Measurements from ENCODE around the gene CHTF18. TPM values are rescaled to one million over a fixed set of nuclear protein-coding genes. Genes with fewer than 3 reads are reported as not detected.

The CHTF18 gene
- total and polyA plus RNA-seq, 2 donors (not counting 3 experiments of a cell fraction or from before 2014, with no cell fraction given) = 33.0 to 69.5 TPM

DNA sequence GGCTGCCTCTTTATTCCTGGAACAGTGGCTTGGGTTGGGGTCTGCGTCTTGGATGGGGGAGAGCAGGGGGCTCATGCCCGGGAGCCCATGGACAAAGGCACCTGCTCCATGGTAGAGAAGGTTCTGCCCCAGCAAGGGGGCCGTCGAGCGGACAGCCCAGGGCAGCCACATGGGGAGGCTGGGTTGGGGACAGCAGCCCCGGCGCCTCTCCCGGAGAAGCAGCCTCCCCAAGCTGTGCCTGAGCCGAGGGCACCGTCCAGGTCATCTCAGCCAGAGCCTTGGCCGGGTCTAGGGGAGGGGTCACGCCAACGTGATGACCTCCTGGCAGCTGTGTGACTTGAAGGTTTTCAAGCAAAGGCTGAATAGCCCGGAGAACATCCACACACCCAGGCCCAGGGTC lies 45.0 kb downstream of the CHTF18 start:
- TF ChIP-seq, protein P1, sequence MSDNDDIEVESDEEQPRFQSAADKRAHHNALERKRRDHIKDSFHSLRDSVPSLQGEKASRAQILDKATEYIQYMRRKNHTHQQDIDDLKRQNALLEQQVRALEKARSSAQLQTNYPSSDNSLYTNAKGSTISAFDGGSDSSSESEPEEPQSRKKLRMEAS (IDR thresholded peaks at IDR 0.05; ENCODE audit: insufficient read depth, insufficient read length) = no peak
- no peak for TF ChIP-seq JUN (IDR thresholded peaks at IDR 0.05; ENCODE audit: borderline replicate concordance, insufficient read depth, insufficient read length, low read depth)
- no peak for TF ChIP-seq POLR2AphosphoS5 (IDR thresholded peaks at IDR 0.05; ENCODE audit: insufficient read depth, low read depth, low read length)
- TF ChIP-seq POLR2A (IDR thresholded peaks at IDR 0.05; ENCODE audit: low read depth, low read length) = no peak
- TF ChIP-seq, protein P2, sequence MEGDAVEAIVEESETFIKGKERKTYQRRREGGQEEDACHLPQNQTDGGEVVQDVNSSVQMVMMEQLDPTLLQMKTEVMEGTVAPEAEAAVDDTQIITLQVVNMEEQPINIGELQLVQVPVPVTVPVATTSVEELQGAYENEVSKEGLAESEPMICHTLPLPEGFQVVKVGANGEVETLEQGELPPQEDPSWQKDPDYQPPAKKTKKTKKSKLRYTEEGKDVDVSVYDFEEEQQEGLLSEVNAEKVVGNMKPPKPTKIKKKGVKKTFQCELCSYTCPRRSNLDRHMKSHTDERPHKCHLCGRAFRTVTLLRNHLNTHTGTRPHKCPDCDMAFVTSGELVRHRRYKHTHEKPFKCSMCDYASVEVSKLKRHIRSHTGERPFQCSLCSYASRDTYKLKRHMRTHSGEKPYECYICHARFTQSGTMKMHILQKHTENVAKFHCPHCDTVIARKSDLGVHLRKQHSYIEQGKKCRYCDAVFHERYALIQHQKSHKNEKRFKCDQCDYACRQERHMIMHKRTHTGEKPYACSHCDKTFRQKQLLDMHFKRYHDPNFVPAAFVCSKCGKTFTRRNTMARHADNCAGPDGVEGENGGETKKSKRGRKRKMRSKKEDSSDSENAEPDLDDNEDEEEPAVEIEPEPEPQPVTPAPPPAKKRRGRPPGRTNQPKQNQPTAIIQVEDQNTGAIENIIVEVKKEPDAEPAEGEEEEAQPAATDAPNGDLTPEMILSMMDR (IDR thresholded peaks at IDR 0.05; ENCODE audit: extremely low read depth in 1 of 2, insufficient read depth in 1 of 2, low read depth in 1 of 2, low read length in 2 of 2) = no peak
- Histone ChIP-seq H3K36me3 (ENCODE audit: control insufficient read depth in 2 of 2, extremely low read depth in 1 of 2, insufficient read depth in 2 of 2, low read length in 2 of 2) (no peaks in the 10 kb centered on the region), H3K9ac (replicated peaks; ENCODE audit: extremely low read depth, insufficient read depth, low read length) (no peak overlapping the region), H3K4me2 (ENCODE audit: insufficient read depth, low read length) (no peak overlapping the region), H3K27me3 (ENCODE audit: control insufficient read depth in 2 of 2, insufficient read depth in 2 of 2, low read length in 2 of 2) (no peaks in the 10 kb centered on the region), H3K27ac (ENCODE audit: insufficient read depth, low read depth, low read length) (no peak overlapping the region), H3K9me1 (replicated peaks; ENCODE audit: control insufficient read depth, extremely low read depth, insufficient read depth, low read length) (no peaks in the 10 kb centered on the region), H3K4me1 (ENCODE audit: control insufficient read depth, extremely low read depth, insufficient read depth, low read length) (no peaks in the 10 kb centered on the region), H3K79me2 (ENCODE audit: control insufficient read depth, insufficient read depth, low read length) (no peaks in the 10 kb centered on the region), H3K9me3 (replicated peaks; ENCODE audit: control insufficient read depth, insufficient read depth, low read length) (no peaks in the 10 kb centered on the region), H4K20me1 (replicated peaks; ENCODE audit: control insufficient read depth, extremely low read depth, insufficient read depth, low read length) (no peaks in the 10 kb centered on the region), H2AFZ (ENCODE audit: low read depth, low read length) (no peak overlapping the region), H3K4me3 (replicated peaks in 1 of 3; ENCODE audit: insufficient read depth in 1 of 3, low read depth in 1 of 3, low read length in 3 of 3) (no peak overlapping the region)
- POLR2A ChIA-PET = no interaction called here
- dilution Hi-C loops (cut with MboI; ENCODE audit: extremely low pct_ligation_motif_present, low sequenced_read_pairs) (no loop called here), intact Hi-C loops (cut with micrococcal nuclease) (no loop called here)
- no peak for DNase-seq (ENCODE audit: low read depth, low spot score)
- no TSS peak for BruUV-seq (replicated peaks)
- no peak for FAIRE-seq
- CTCF ChIA-PET = no interaction called here

DNA sequence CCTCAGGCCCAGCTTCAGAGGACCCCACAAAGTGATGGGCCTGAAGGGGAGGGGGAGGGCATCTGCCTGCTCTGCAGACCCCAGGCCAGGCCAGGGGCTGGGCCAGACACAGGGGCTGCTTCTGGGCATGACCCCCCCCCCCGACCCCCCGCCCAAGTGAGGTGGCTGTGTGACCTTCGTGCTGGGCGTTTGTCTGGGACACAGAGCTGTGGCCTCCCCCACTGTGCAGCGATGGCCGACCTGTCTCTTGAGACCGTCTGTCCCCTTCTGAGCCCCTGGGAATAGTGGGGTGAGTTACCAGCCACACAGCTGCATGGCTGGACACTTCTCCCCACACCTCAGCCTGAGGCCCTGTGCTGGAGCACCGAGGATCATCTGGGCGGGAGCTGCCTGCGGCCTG lies 47.0 kb downstream of the CHTF18 start:
- no peak overlapping the region for H2AFZ ChIP-seq (ENCODE audit: low read depth, low read length)
- DNase-seq (ENCODE audit: low read depth, low spot score) (no peak), FAIRE-seq (no peak)
- no peaks in the 10 kb centered on the region for H3K27me3 ChIP-seq (ENCODE audit: control insufficient read depth in 2 of 2, insufficient read depth in 2 of 2, low read length in 2 of 2)
- no peaks in the 10 kb centered on the region for H4K20me1 ChIP-seq (replicated peaks; ENCODE audit: control insufficient read depth, extremely low read depth, insufficient read depth, low read length)
- dilution Hi-C loops (cut with MboI; ENCODE audit: extremely low pct_ligation_motif_present, low sequenced_read_pairs) (no loop called here), intact Hi-C loops (cut with micrococcal nuclease) (no loop called here)
- no peaks in the 10 kb centered on the region for H3K9me3 ChIP-seq (replicated peaks; ENCODE audit: control insufficient read depth, insufficient read depth, low read length)
- TF ChIP-seq EZH2 (IDR thresholded peaks at IDR 0.05; ENCODE audit: borderline replicate concordance, low read depth, low read length, severe bottlenecking) (no peak), GATA2 (IDR thresholded peaks at IDR 0.05; ENCODE audit: insufficient read depth, insufficient read length, low read depth, low read length) (no peak), POLR2AphosphoS5 (IDR thresholded peaks at IDR 0.05; ENCODE audit: insufficient read depth, low read depth, low read length) (no peak), POLR2A (IDR thresholded peaks at IDR 0.05; ENCODE audit: low read depth, low read length) (no peak), MYC (IDR thresholded peaks at IDR 0.05; ENCODE audit: low read depth, low read length) (no peak)
- no TSS peak for BruUV-seq (replicated peaks)
- POLR2A ChIA-PET = no interaction called here
- H3K79me2 ChIP-seq (ENCODE audit: control insufficient read depth, insufficient read depth, low read length) = no peaks in the 10 kb centered on the region
- H3K36me3 ChIP-seq (ENCODE audit: control insufficient read depth in 2 of 2, extremely low read depth in 1 of 2, insufficient read depth in 2 of 2, low read length in 2 of 2) = no peaks in the 10 kb centered on the region
- H3K4me1 ChIP-seq (ENCODE audit: control insufficient read depth, extremely low read depth, insufficient read depth, low read length) = no peaks in the 10 kb centered on the region
- CTCF ChIA-PET = no interaction called here
- H3K4me3 ChIP-seq (replicated peaks in 1 of 3; ENCODE audit: insufficient read depth in 1 of 3, low read depth in 1 of 3, low read length in 3 of 3) = no peak overlapping the region
- no peak overlapping the region for H3K4me2 ChIP-seq (ENCODE audit: insufficient read depth, low read length)
- no peak overlapping the region for H3K9ac ChIP-seq (replicated peaks; ENCODE audit: extremely low read depth, insufficient read depth, low read length)
- H3K27ac ChIP-seq (ENCODE audit: insufficient read depth, low read depth, low read length) = no peak overlapping the region
- no peaks in the 10 kb centered on the region for H3K9me1 ChIP-seq (replicated peaks; ENCODE audit: control insufficient read depth, extremely low read depth, insufficient read depth, low read length)

Data from endothelial cell of umbilical vein (primary cell).